KMS-11 (cell line): Measurements from ENCODE around the gene DIP2C.

Experiments used
- H2AFZ ChIP-seq: fragments of 200-600 bp; sonication (generic); 2 replicates; pipeline ENCODE4 v1.6.1; 2016; ENCODE audit warnings: antibody characterized with exemption, mixed run types, low read depth
- H3K27ac ChIP-seq: fragments of 200-600 bp; sonication (generic); 2 replicates; pipeline ENCODE4 v1.6.1; 2016; ENCODE audit warnings: mild to moderate bottlenecking, mixed run types
- H3K27me3 ChIP-seq: fragments of 200-600 bp; sonication (generic); 2 replicates; pipeline ENCODE4 v1.6.1; 2017; ENCODE audit warnings: mild to moderate bottlenecking, low read depth, mixed run types, moderate library complexity; ENCODE audit not compliant: insufficient read depth
- H3K36me3 ChIP-seq: fragments of 200-600 bp; sonication (generic); 2 replicates; pipeline ENCODE4 v1.6.1; 2017; ENCODE audit warnings: mild to moderate bottlenecking, mixed run types; ENCODE audit not compliant: insufficient read depth
- H3K4me1 ChIP-seq: fragments of 200-600 bp; sonication (generic); 2 replicates; pipeline ENCODE4 v1.6.1; 2016; ENCODE audit warnings: mild to moderate bottlenecking, low read depth, mixed run types; ENCODE audit not compliant: poor library complexity, severe bottlenecking
- H3K4me2 ChIP-seq: fragments of 200-600 bp; sonication (generic); 2 replicates; pipeline ENCODE4 v1.7.0; 2016; ENCODE audit warnings: mild to moderate bottlenecking, mixed run types
- H3K4me3 ChIP-seq: fragments of 200-600 bp; sonication (generic); IDR thresholded peaks from 2 replicates; pipeline ENCODE4 v1.6.1; 2017; ENCODE audit warnings: low read depth, low read length, mixed read lengths; ENCODE audit not compliant: insufficient read depth
- H3K79me2 ChIP-seq: fragments of 200-600 bp; sonication (generic); 2 replicates; pipeline ENCODE4 v1.6.1; 2016; ENCODE audit warnings: low read depth, mixed run types; ENCODE audit not compliant: insufficient read depth
- H3K9ac ChIP-seq: fragments of 200-600 bp; sonication (generic); 2 replicates; pipeline ENCODE4 v1.6.1; 2016; ENCODE audit warnings: mild to moderate bottlenecking, mixed run types
- H4K20me1 ChIP-seq: fragments of 200-600 bp; sonication (generic); 2 replicates; pipeline ENCODE4 v1.6.1; 2016; ENCODE audit warnings: mild to moderate bottlenecking, mixed run types; ENCODE audit not compliant: insufficient read depth
- TF ChIP-seq, protein P1 (sequence below): fragments of 200-600 bp; sonication (generic); conservative IDR thresholded peaks from 2 replicates; pipeline ENCODE4 v1.6.1; 2017; ENCODE audit warnings: low read depth, mild to moderate bottlenecking, antibody characterized with exemption, low read length, moderate library complexity, mixed read lengths

DIP2C gene

DNA sequence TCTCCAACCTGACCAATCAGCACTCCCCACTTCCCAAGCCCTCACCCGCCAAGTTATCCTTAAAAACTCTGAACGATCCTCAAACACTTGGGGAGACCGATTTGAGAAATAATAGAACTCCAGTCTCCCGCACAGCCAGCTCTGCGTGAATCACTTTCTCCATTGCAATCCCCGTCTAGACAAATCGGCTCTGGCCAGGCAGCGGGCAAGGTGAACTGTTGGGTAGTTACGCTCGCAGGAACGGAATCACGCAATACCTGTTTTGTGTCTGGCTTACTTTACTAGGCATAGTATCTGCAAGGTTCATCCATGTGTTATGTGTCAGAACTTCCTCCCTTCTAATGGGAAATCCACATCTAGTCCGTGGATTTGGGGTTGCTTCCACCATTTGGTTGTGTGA, 282.5 kb downstream of the DIP2C start:
- Histone ChIP-seq H4K20me1 (no peaks in the 10 kb centered on the region), H3K4me2 (no peak overlapping the region), H3K27me3 (no peaks in the 10 kb centered on the region), H3K4me3 (no peak overlapping the region), H3K36me3 (no peaks in the 10 kb centered on the region; the same call in 1 of the 2 replicates), H3K27ac (no peak overlapping the region), H3K4me1 (no peaks in the 10 kb centered on the region), H2AFZ (no peak overlapping the region), H3K9ac (no peak overlapping the region), H3K79me2 (no peaks in the 10 kb centered on the region)
- TF ChIP-seq, protein P1, sequence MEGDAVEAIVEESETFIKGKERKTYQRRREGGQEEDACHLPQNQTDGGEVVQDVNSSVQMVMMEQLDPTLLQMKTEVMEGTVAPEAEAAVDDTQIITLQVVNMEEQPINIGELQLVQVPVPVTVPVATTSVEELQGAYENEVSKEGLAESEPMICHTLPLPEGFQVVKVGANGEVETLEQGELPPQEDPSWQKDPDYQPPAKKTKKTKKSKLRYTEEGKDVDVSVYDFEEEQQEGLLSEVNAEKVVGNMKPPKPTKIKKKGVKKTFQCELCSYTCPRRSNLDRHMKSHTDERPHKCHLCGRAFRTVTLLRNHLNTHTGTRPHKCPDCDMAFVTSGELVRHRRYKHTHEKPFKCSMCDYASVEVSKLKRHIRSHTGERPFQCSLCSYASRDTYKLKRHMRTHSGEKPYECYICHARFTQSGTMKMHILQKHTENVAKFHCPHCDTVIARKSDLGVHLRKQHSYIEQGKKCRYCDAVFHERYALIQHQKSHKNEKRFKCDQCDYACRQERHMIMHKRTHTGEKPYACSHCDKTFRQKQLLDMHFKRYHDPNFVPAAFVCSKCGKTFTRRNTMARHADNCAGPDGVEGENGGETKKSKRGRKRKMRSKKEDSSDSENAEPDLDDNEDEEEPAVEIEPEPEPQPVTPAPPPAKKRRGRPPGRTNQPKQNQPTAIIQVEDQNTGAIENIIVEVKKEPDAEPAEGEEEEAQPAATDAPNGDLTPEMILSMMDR, result no peak

DNA sequence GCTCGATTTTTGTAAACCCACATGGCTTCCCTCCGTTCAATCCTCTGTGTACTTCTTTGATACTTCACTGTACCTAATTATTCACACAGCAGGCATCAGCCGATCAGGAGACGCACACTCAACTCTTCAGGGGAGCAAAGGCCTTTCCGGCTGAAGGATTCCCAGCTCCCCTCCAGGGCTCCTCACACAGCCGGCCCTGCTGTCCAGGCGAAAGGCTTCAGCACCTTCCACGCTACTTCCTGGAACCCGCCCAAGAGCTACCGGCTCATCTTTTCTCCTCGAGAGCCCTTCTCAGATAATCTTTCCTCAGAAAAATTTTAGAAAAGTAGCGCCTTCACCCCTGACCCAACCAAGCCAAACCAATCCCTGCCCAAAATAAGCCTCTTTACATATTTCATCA, 283.8 kb downstream of the DIP2C start:
- Histone ChIP-seq H4K20me1 (no peaks in the 10 kb centered on the region), H2AFZ (no peak overlapping the region), H3K4me2 (no peak overlapping the region), H3K9ac (no peak overlapping the region), H3K4me3 (no peak overlapping the region), H3K36me3 (no peaks in the 10 kb centered on the region; the same call in 1 of the 2 replicates), H3K79me2 (no peaks in the 10 kb centered on the region), H3K27me3 (no peaks in the 10 kb centered on the region), H3K27ac (no peak overlapping the region), H3K4me1 (no peaks in the 10 kb centered on the region)
- TF ChIP-seq, protein P1, result no peak

DNA sequence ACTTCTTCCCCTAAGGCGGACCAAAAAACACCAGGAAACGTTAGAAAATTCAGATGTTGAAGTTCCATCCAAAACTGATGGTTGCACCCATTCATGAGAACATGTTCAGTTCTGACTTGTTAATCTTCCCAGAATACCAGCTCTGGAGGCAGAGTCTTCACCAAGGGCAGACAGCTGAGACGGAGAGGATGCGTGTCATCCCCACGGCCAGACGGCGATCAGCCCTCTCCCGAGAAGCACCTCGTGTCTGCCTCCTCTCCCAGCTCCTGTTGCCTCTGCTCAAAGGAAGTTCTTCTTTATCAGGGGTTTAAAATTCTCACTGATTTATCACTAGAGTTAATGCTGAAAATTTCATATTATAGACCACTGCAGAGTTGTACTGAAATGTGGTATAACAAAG, 284.5 kb downstream of the DIP2C start:
- no peaks in the 10 kb centered on the region for H3K4me1 ChIP-seq
- H3K27me3 ChIP-seq, result no peaks in the 10 kb centered on the region

DNA sequence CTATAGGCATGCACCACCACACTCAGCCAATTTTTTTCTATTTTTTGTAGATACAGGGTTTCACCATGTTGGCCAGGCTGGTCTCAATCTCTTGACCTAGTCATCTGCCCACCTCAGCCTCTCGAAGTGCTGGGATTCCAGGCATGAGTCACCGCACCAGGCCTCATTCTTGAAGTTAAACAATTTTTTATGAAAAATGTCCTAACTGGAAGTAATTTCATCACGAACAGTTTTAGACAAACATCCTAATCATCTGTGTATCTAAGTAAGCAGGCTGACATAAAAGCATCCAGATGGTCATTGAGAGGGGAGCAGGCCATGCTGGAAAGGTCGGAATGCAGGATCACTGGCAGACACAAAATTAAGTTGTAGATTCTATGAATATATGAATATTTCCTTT, 285.1 kb downstream of the DIP2C start:
- Histone ChIP-seq H3K4me2 (no peak overlapping the region), H3K4me1 (no peaks in the 10 kb centered on the region), H3K4me3 (no peak overlapping the region), H2AFZ (no peak overlapping the region), H3K36me3 (no peaks in the 10 kb centered on the region; the same call in 1 of the 2 replicates), H4K20me1 (no peaks in the 10 kb centered on the region), H3K27ac (no peak overlapping the region), H3K9ac (no peak overlapping the region), H3K79me2 (no peaks in the 10 kb centered on the region), H3K27me3 (no peaks in the 10 kb centered on the region)
- TF ChIP-seq, protein P1, result no peak

More for the DNA sequence above, 284.5 kb downstream of the DIP2C start:
- Histone ChIP-seq H3K9ac (no peak overlapping the region), H3K4me3 (no peak overlapping the region), H3K79me2 (no peaks in the 10 kb centered on the region), H3K27ac (no peak overlapping the region), H2AFZ (no peak overlapping the region), H3K4me2 (no peak overlapping the region), H4K20me1 (no peaks in the 10 kb centered on the region), H3K36me3 (no peaks in the 10 kb centered on the region; the same call in 1 of the 2 replicates)
- TF ChIP-seq, protein P1, result no peak
